GM21381 (cell line): ENCODE measurements around the gene OR6C4.
"Not testable (repeated sequence)": the region's sequence is repeated elsewhere in the genome, so short reads cannot be mapped to it uniquely, and the experiment has no call there.

Experiments used
- ATAC-seq: cut with Tn5 transposase; IDR thresholded peaks from one replicate; pipeline ENCODE4 v1.9.1; 2021; ENCODE audit warnings: mild to moderate bottlenecking, moderate library complexity; ENCODE audit not compliant: unreplicated experiment

Gene OR6C4

GRCh38 chr12:55549302-55549701 is at the start of gene OR6C4:
Gene OR6C4 (plus strand): TSS chr12:55549602. CDS start chr12:55551227, 1,625 bp downstream.
- ATAC-seq: no peak

- no peak for ATAC-seq
Measured at GRCh38 chr12:55499810-55500252, 49.6 kb upstream of the OR6C4 start.

- ATAC-seq: no peak
Measured at GRCh38 chr12:55501601-55502000, 47.8 kb upstream of the OR6C4 start.

GRCh38 chr12:55515696-55516095 is 33.7 kb upstream of the OR6C4 start:
- ATAC-seq: no peak

GRCh38 chr12:55516391-55516790 is 33.0 kb upstream of the OR6C4 start:
- no peak for ATAC-seq

- ATAC-seq: not testable (repeated sequence)
Measured at GRCh38 chr12:55548235-55548634, 1.2 kb upstream of the OR6C4 start.

GRCh38 chr12:55548756-55549155 is 646 bp upstream of the OR6C4 start:
- no peak for ATAC-seq

GRCh38 chr12:55554296-55554695 is 4.9 kb downstream of the OR6C4 start:
- no peak for ATAC-seq

- not testable (repeated sequence) for ATAC-seq
Measured at GRCh38 chr12:55570060-55570459, 20.7 kb downstream of the OR6C4 start.

- ATAC-seq: not testable (repeated sequence)
Measured at GRCh38 chr12:55570689-55571088, 21.3 kb downstream of the OR6C4 start.

- no peak for ATAC-seq
Measured at GRCh38 chr12:55572168-55572567, 22.8 kb downstream of the OR6C4 start, which contains the start of gene OR2AP1. Gene OR2AP1 (plus strand): TSS chr12:55572468. CDS start chr12:55574415, 1,947 bp downstream.

- ATAC-seq: no peak
Measured at GRCh38 chr12:55582066-55582465, 32.7 kb downstream of the OR6C4 start.

- no peak for ATAC-seq
Measured at GRCh38 chr12:55585817-55586216, 36.4 kb downstream of the OR6C4 start.

GRCh38 chr12:55590152-55590551 is 40.8 kb downstream of the OR6C4 start:
- not testable (repeated sequence) for ATAC-seq
